Left ventricle myocardium inferior (tissue), 1 donor: ENCODE results near the gene PRELP. TPM values are rescaled to one million over a fixed set of nuclear protein-coding genes. Genes with fewer than 3 reads are reported as not detected.

Source experiments
- DNase-seq: peaks from one replicate; pipeline ENCODE4 v3.0.0-alpha.2; 2020
- H3K27ac ChIP-seq: fragments of 200-600 bp; replicated peaks from 2 replicates; pipeline ENCODE4 v1.8.0; 2021
- H3K27me3 ChIP-seq: fragments of 200-600 bp; 2 replicates; pipeline ENCODE4 v1.8.0; 2021; ENCODE audit warnings: low read depth
- H3K36me3 ChIP-seq: fragments of 200-600 bp; 2 replicates; pipeline ENCODE4 v1.8.0; 2021
- H3K4me1 ChIP-seq: fragments of 200-600 bp; 2 replicates; pipeline ENCODE4 v1.8.0; 2021
- H3K4me3 ChIP-seq: fragments of 200-600 bp; 2 replicates; pipeline ENCODE4 v1.8.0; 2021; ENCODE audit warnings: mild to moderate bottlenecking, moderate library complexity
- H3K9me3 ChIP-seq: fragments of 200-600 bp; replicated peaks from 2 replicates; pipeline ENCODE4 v1.8.0; 2021
- intact Hi-C: fragments of 100-400 bp; cut with micrococcal nuclease; formaldehyde crosslinking; loops from one replicate; pipeline ENCODE4 v1.11.0; 2022
- total RNA-seq: library from RNA; stranded (reverse); fragmentation: NEBNext Ultra II Directional; extraction: Animal tissue kit (Norgen Biotek cat#: 25700); gene quantifications from one replicate; pipeline ENCODE4 v1.2.1, GENCODE V29; 2021
- TF ChIP-seq, protein P1 (sequence below): fragments of 200-600 bp; IDR thresholded peaks from 2 replicates; pipeline ENCODE4 v1.8.0; 2021; ENCODE audit warnings: antibody characterized with exemption, mild to moderate bottlenecking, borderline replicate concordance
- donor health status: DM: no; HTN: yes; CAD: no; lungs with severe emphysema.

Gene PRELP
- total RNA-seq, 1 donor from 2014 or later, result 22.5 TPM

DNA sequence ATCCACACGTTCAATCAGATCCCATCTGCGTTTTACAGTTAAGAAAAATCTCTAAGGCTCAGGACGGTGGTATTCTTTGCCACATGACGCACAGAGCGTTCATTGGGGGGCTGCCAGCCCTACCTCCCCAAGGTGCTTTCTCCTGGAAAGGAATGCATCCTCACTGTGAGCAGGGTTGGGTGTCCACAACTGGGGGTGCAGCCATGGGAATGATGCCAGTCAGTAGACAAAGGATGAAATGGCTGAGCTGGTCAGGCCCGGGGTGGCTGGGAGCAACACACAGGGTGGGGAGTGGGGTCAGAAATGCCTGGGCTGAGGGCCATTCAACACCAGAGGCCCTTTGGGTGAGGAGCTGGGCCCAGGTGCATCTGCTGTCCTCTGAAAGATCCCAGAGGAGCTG is 44.3 kb downstream of the PRELP start:
- Histone ChIP-seq H3K36me3 (no peaks in the 10 kb centered on the region), H3K4me1 (peaks cover 38% of the 10 kb centered on the region), H3K27me3 (no peaks in the 10 kb centered on the region), H3K4me3 (no peak overlapping the region), H3K9me3 (no peaks in the 10 kb centered on the region), H3K27ac (no peak overlapping the region)
- intact Hi-C loops, result no loop called here
- TF ChIP-seq, protein P1, sequence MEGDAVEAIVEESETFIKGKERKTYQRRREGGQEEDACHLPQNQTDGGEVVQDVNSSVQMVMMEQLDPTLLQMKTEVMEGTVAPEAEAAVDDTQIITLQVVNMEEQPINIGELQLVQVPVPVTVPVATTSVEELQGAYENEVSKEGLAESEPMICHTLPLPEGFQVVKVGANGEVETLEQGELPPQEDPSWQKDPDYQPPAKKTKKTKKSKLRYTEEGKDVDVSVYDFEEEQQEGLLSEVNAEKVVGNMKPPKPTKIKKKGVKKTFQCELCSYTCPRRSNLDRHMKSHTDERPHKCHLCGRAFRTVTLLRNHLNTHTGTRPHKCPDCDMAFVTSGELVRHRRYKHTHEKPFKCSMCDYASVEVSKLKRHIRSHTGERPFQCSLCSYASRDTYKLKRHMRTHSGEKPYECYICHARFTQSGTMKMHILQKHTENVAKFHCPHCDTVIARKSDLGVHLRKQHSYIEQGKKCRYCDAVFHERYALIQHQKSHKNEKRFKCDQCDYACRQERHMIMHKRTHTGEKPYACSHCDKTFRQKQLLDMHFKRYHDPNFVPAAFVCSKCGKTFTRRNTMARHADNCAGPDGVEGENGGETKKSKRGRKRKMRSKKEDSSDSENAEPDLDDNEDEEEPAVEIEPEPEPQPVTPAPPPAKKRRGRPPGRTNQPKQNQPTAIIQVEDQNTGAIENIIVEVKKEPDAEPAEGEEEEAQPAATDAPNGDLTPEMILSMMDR, result no peak
- no peak for DNase-seq

GRCh38 chr1:203520315-203520714 is 44.7 kb downstream of the PRELP start:
- Histone ChIP-seq H3K27me3 (no peaks in the 10 kb centered on the region), H3K27ac (no peak overlapping the region), H3K4me3 (no peak overlapping the region), H3K36me3 (no peaks in the 10 kb centered on the region), H3K4me1 (peaks cover 40% of the 10 kb centered on the region), H3K9me3 (no peaks in the 10 kb centered on the region)
- no peak for DNase-seq
- TF ChIP-seq, protein P1, result no peak
- intact Hi-C loops, result no loop called here

GRCh38 chr1:203521074-203521794 is 45.6 kb downstream of the PRELP start:
- peaks cover 40% of the 10 kb centered on the region for H3K4me1 ChIP-seq
- no peaks in the 10 kb centered on the region for H3K27me3 ChIP-seq
- no peaks in the 10 kb centered on the region for H3K36me3 ChIP-seq
- H3K4me3 ChIP-seq, result no peak overlapping the region
- intact Hi-C loops, result no loop called here
- TF ChIP-seq, protein P1, result no peak
- DNase-seq, result no peak
- H3K9me3 ChIP-seq, result no peaks in the 10 kb centered on the region
- no peak overlapping the region for H3K27ac ChIP-seq

GRCh38 chr1:203521812-203522211 is 46.2 kb downstream of the PRELP start:
- no peaks in the 10 kb centered on the region for H3K27me3 ChIP-seq
- DNase-seq, result no peak
- intact Hi-C loops, result no loop called here
- H3K9me3 ChIP-seq, result no peaks in the 10 kb centered on the region
- H3K4me1 ChIP-seq, result peaks cover 40% of the 10 kb centered on the region
- H3K4me3 ChIP-seq, result no peak overlapping the region
- H3K27ac ChIP-seq, result no peak overlapping the region
- TF ChIP-seq, protein P1, result no peak
- no peaks in the 10 kb centered on the region for H3K36me3 ChIP-seq

DNA sequence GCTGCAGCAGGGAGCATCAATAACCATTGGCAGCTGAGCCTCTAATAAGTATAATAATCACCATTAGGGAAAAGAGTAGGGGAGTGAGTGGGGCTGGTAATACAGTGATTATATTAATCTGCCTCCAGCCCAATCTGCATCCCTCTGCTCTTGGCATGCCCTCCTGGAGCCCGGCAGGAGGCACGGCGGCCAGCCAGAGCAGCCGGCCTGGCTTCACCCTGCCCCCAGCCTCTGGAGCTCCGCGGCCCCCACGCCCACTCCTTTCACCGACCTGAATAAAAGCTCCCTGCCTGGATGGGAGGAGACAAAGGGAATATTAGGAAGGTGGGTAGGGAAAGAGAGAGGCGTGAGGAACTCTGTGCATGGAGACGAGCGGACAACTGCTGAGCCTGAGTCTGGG is 46.6 kb downstream of the PRELP start:
- Histone ChIP-seq H3K4me3 (no peak overlapping the region), H3K36me3 (no peaks in the 10 kb centered on the region), H3K9me3 (no peaks in the 10 kb centered on the region), H3K27ac (no peak overlapping the region), H3K27me3 (no peaks in the 10 kb centered on the region), H3K4me1 (peaks cover 40% of the 10 kb centered on the region)
- TF ChIP-seq, protein P1, result no peak
- intact Hi-C loops, result no loop called here
- DNase-seq, result no peak
